ENCODE data around the gene SOX5. TPM values are rescaled to one million over a fixed set of nuclear protein-coding genes. Genes with fewer than 3 reads are reported as not detected.

SOX5 gene
- total RNA-seq, 4 donors from 2014 or later, result 0.40 to 8.4 (median 2.2) TPM

DNA sequence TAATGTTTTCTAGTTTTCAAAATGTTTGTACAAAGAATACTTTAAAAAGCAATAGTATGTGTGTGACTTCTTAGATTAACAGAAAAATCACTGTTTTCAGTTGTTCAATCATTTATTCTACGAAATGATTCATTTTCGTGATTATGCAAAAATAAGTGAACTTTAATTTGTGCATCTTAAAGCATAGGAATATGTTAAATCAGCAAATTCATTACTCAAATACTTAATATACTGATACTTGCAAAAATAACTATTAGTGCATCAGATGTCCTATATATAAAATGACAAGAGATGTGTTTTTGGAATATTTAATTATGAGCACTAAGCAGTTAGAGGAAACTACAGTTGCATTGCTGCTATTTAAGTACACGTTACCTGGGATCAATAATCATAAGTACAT is 11.0 kb downstream of the SOX5 start:
- no peak overlapping the region for H3K4me3 ChIP-seq
- WGBS, 2 donors, result 86 to 89% methylated on average over 3 of the region's 3 CpGs

GRCh38 chr12:23931176-23931575 is 18.3 kb downstream of the SOX5 start:
- Histone ChIP-seq H3K27me3 (no peaks in the 10 kb centered on the region), H3K27ac (no peak overlapping the region), H3K4me3 (no peak overlapping the region), H3K36me3 (no peaks in the 10 kb centered on the region), H3K9me3 (no peaks in the 10 kb centered on the region), H3K4me1 (no peaks in the 10 kb centered on the region)
- intact Hi-C loops (cut with DNase I), result no loop called here
- no peak for TF ChIP-seq POLR2A (IDR thresholded peaks at IDR 0.05)
- no peak for DNase-seq
- 71 to 75% methylated on average over 2 of the region's 2 CpGs for WGBS, 2 donors

More for the DNA sequence above, 11.0 kb downstream of the SOX5 start:
- H3K9me3 ChIP-seq, result no peaks in the 10 kb centered on the region
- no peaks in the 10 kb centered on the region for H3K4me1 ChIP-seq
- H3K27me3 ChIP-seq, result no peaks in the 10 kb centered on the region
- no peaks in the 10 kb centered on the region for H3K36me3 ChIP-seq
- no peak overlapping the region for H3K27ac ChIP-seq
- intact Hi-C loops (cut with DNase I), result no loop called here
- no peak for DNase-seq
- TF ChIP-seq, protein P1, sequence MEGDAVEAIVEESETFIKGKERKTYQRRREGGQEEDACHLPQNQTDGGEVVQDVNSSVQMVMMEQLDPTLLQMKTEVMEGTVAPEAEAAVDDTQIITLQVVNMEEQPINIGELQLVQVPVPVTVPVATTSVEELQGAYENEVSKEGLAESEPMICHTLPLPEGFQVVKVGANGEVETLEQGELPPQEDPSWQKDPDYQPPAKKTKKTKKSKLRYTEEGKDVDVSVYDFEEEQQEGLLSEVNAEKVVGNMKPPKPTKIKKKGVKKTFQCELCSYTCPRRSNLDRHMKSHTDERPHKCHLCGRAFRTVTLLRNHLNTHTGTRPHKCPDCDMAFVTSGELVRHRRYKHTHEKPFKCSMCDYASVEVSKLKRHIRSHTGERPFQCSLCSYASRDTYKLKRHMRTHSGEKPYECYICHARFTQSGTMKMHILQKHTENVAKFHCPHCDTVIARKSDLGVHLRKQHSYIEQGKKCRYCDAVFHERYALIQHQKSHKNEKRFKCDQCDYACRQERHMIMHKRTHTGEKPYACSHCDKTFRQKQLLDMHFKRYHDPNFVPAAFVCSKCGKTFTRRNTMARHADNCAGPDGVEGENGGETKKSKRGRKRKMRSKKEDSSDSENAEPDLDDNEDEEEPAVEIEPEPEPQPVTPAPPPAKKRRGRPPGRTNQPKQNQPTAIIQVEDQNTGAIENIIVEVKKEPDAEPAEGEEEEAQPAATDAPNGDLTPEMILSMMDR (IDR thresholded peaks at IDR 0.05), result no peak
- no peak for TF ChIP-seq POLR2A (IDR thresholded peaks at IDR 0.05)

- TF ChIP-seq, protein P1 (IDR thresholded peaks at IDR 0.05), result no peak
- no peak for TF ChIP-seq POLR2A (IDR thresholded peaks at IDR 0.05)
- H3K27me3 ChIP-seq, result no peaks in the 10 kb centered on the region
- no peaks in the 10 kb centered on the region for H3K4me1 ChIP-seq
- intact Hi-C loops (cut with DNase I), result no loop called here
- no peak overlapping the region for H3K4me3 ChIP-seq
- WGBS, 2 donors, result 70 to 76% methylated on average over 2 of the region's 2 CpGs
- no peaks in the 10 kb centered on the region for H3K36me3 ChIP-seq
- no peak overlapping the region for H3K27ac ChIP-seq
- DNase-seq, result no peak
- no peaks in the 10 kb centered on the region for H3K9me3 ChIP-seq
These were observed 18.9 kb downstream of the SOX5 start for GRCh38 chr12:23930599-23930998.

DNA sequence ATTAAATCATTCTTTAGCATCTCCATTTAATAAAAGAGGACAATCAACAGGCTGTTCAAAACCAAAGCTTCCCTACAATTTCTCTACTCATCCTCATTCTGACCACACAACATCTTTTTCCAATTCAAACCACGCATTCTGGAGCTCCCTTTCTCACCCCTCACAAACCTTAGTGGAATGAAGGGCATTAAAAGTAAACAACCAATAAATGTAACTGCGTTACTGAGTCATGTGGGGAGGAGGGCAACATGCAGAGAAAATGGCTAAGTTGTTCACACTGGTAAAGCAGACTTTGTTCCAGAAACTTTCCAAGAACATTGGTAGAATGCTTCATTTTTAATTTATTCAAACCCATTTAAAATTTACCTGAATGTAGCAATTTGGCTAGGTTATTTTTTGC is 19.6 kb downstream of the SOX5 start:
- Histone ChIP-seq H3K36me3 (no peaks in the 10 kb centered on the region), H3K27me3 (no peaks in the 10 kb centered on the region), H3K9me3 (no peaks in the 10 kb centered on the region), H3K4me3 (no peak overlapping the region), H3K27ac (no peak overlapping the region), H3K4me1 (no peaks in the 10 kb centered on the region)
- 69 to 72% methylated on average over 2 of the region's 2 CpGs for WGBS, 2 donors
- DNase-seq, result no peak
- intact Hi-C loops (cut with DNase I), result no loop called here
- no peak for TF ChIP-seq POLR2A (IDR thresholded peaks at IDR 0.05)
- TF ChIP-seq, protein P1 (IDR thresholded peaks at IDR 0.05), result no peak

- Histone ChIP-seq H3K9me3 (no peaks in the 10 kb centered on the region), H3K27me3 (no peaks in the 10 kb centered on the region), H3K36me3 (no peaks in the 10 kb centered on the region), H3K4me3 (no peak overlapping the region), H3K27ac (no peak overlapping the region), H3K4me1 (no peaks in the 10 kb centered on the region)
- WGBS, 2 donors, result 62 to 69% methylated on average over 3 of the region's 3 CpGs
- no peak for DNase-seq
- TF ChIP-seq, protein P1 (IDR thresholded peaks at IDR 0.05), result no peak
- intact Hi-C loops (cut with DNase I), result no loop called here
These were observed 21.6 kb downstream of the SOX5 start for GRCh38 chr12:23927907-23928306.

All from esophagus squamous epithelium (tissue), 5 donors.